GM18498 (cell line): ENCODE measurements around the gene TMEM235.

Experiments used
- ATAC-seq: cut with Tn5 transposase; IDR thresholded peaks from one replicate; pipeline ENCODE4 v1.9.1; 2021; ENCODE audit warnings: mild to moderate bottlenecking, moderate library complexity; ENCODE audit not compliant: unreplicated experiment

Gene TMEM235

GRCh38 chr17:78269955-78270381 lies 38.5 kb downstream of the TMEM235 start:
- no peak for ATAC-seq

GRCh38 chr17:78271419-78272170 lies 40.2 kb downstream of the TMEM235 start:
- ATAC-seq, result no peak

- ATAC-seq, result no peak
Observed at GRCh38 chr17:78272181-78272913, 40.9 kb downstream of the TMEM235 start.

- ATAC-seq, result no peak
Observed at GRCh38 chr17:78272914-78273258, 41.5 kb downstream of the TMEM235 start.

GRCh38 chr17:78273813-78274212 lies 42.4 kb downstream of the TMEM235 start:
- no peak for ATAC-seq

- no peak for ATAC-seq
Observed at GRCh38 chr17:78275355-78275754, 43.9 kb downstream of the TMEM235 start.

GRCh38 chr17:78276098-78276887 lies 44.9 kb downstream of the TMEM235 start:
- ATAC-seq, result peak; percentile 65

- ATAC-seq, result no peak
Observed at GRCh38 chr17:78278139-78278741, 46.8 kb downstream of the TMEM235 start.

GRCh38 chr17:78279360-78279990 lies 48.0 kb downstream of the TMEM235 start:
- no peak for ATAC-seq

GRCh38 chr17:78281249-78281845 lies 49.9 kb downstream of the TMEM235 start:
- ATAC-seq, result no peak

- ATAC-seq, result no peak
Observed at GRCh38 chr17:78284146-78284545, 52.7 kb downstream of the TMEM235 start.

GRCh38 chr17:78289004-78289403 lies 57.6 kb downstream of the TMEM235 start:
- no peak for ATAC-seq

- ATAC-seq, result no peak
Observed at GRCh38 chr17:78289802-78290363, 58.5 kb downstream of the TMEM235 start.
